NCI-H1092 (cell line): ENCODE results near the gene PAQR3.
"Not testable (repeated sequence)": the region's sequence is repeated elsewhere in the genome, so short reads cannot be mapped to it uniquely, and the experiment has no call there.

Source experiments
- DNase-seq: peaks from one replicate; lab custom pipeline; 2025; lab: John Stamatoyannopoulos, UW

Gene PAQR3

GRCh38 chr4:78928835-78929234 is 10.4 kb downstream of the PAQR3 start:
- DNase-seq: no peak

GRCh38 chr4:78926826-78927225 is 12.4 kb downstream of the PAQR3 start:
- DNase-seq: no peak

GRCh38 chr4:78923464-78924312 is 15.6 kb downstream of the PAQR3 start:
- DNase-seq: no peak

GRCh38 chr4:78922207-78922606 is 17.0 kb downstream of the PAQR3 start:
- DNase-seq: no peak

GRCh38 chr4:78910612-78911011 is 28.6 kb downstream of the PAQR3 start:
- no peak for DNase-seq

GRCh38 chr4:78908974-78909373 is 30.3 kb downstream of the PAQR3 start:
- not testable (repeated sequence) for DNase-seq

GRCh38 chr4:78907638-78908037 is 31.6 kb downstream of the PAQR3 start:
- no peak for DNase-seq

- no peak for DNase-seq
Measured at GRCh38 chr4:78904143-78904542, 35.1 kb downstream of the PAQR3 start.

GRCh38 chr4:78902298-78902697 is 36.9 kb downstream of the PAQR3 start:
- DNase-seq: no peak

- DNase-seq: no peak
Measured at GRCh38 chr4:78901882-78902281, 37.4 kb downstream of the PAQR3 start.

- DNase-seq: no peak
Measured at GRCh38 chr4:78899302-78899701, 39.9 kb downstream of the PAQR3 start.

GRCh38 chr4:78889955-78890354 is 49.3 kb downstream of the PAQR3 start:
- no peak for DNase-seq

GRCh38 chr4:78885598-78885997 is 53.6 kb downstream of the PAQR3 start:
- DNase-seq: no peak

- no peak for DNase-seq
Measured at GRCh38 chr4:78880874-78881492, 58.3 kb downstream of the PAQR3 start.

GRCh38 chr4:78878031-78878430 is 61.2 kb downstream of the PAQR3 start:
- no peak for DNase-seq

GRCh38 chr4:78876568-78877320 is 62.5 kb downstream of the PAQR3 start:
- no peak for DNase-seq

GRCh38 chr4:78870056-78870455 is 69.2 kb downstream of the PAQR3 start:
- no peak for DNase-seq

- DNase-seq: not testable (repeated sequence)
Measured at GRCh38 chr4:78868712-78869111, 70.5 kb downstream of the PAQR3 start.

- DNase-seq: no peak
Measured at GRCh38 chr4:78865451-78865850, 73.8 kb downstream of the PAQR3 start.

GRCh38 chr4:78864405-78865024 is 74.7 kb downstream of the PAQR3 start:
- peak; percentile 56 for DNase-seq

GRCh38 chr4:78863991-78864390 is 75.2 kb downstream of the PAQR3 start:
- no peak for DNase-seq

GRCh38 chr4:78863254-78863869 is 75.9 kb downstream of the PAQR3 start:
- no peak for DNase-seq
